Prostate gland (tissue), 2 donors: ENCODE data around the gene EPB41L5.

Experiments used
- CTCF ChIP-seq, 4 experiments: fragments of 200-600 bp in 2 of 4; fragments of 450-650 bp in 2 of 4; sonication (generic) in 2 of 4; IDR thresholded peaks; 1 replicate in 3 of 4; 2 replicates in 1 of 4; pipeline ENCODE4 v1.5.1; 2016 to 2019; ENCODE audit warnings: antibody characterized with exemption in 4 of 4, mild to moderate bottlenecking in 2 of 4, moderate library complexity in 2 of 4
- POLR2A ChIP-seq: fragments of 450-650 bp; IDR thresholded peaks from one replicate; pipeline ENCODE4 v1.6.1; 2016; ENCODE audit warnings: antibody characterized with exemption, mild to moderate bottlenecking
- POLR2AphosphoS5 ChIP-seq: sonication (generic); formaldehyde crosslinking; IDR thresholded peaks from one replicate; pipeline ENCODE4 v1.6.1; 2017; ENCODE audit warnings: antibody characterized with exemption

GRCh38 chr2:120224256-120224655, 211.4 kb downstream of the EPB41L5 start:
- TF ChIP-seq CTCF (IDR thresholded peaks at IDR 0.05) (no peak), POLR2AphosphoS5 (no peak), POLR2A (no peak)
